Lower leg skin (tissue), 3 donors: Measurements from ENCODE around the gene PDXK.

ENCODE experiments used
- CTCF ChIP-seq, 3 donors: fragments of 450-650 bp; IDR thresholded peaks; one replicate each; pipeline ENCODE4 v1.5.1; 2016; ENCODE audit warnings: antibody characterized with exemption in 3 of 3, mild to moderate bottlenecking in 3 of 3, moderate library complexity in 2 of 3
- POLR2A ChIP-seq, 2 donors: fragments of 450-650 bp; IDR thresholded peaks; one replicate each; pipeline ENCODE4 v1.6.1; 2016 to 2017; ENCODE audit warnings: antibody characterized with exemption in 2 of 2, mild to moderate bottlenecking in 1 of 2, moderate library complexity in 1 of 2

- TF ChIP-seq CTCF (IDR thresholded peaks at IDR 0.05) (no peak), POLR2A (IDR thresholded peaks at IDR 0.05) (no peak)
Measured at GRCh38 chr21:43734928-43735229, 15.9 kb downstream of the PDXK start.
